NB4 (cell line): ENCODE results near the gene CNPPD1.
"Not testable (repeated sequence)": the region's sequence is repeated elsewhere in the genome, so short reads cannot be mapped to it uniquely, and the experiment has no call there.

Experiments
- DNase-seq: peaks from one replicate; pipeline ENCODE4 v3.0.0; 2010; ENCODE audit warnings: low read depth
- H3K4me3 ChIP-seq: one replicate; pipeline ENCODE4 v1.5.1; 2011; ENCODE audit warnings: mild to moderate bottlenecking, low read depth, low read length, moderate library complexity
- CTCF ChIP-seq: IDR thresholded peaks from one replicate; pipeline ENCODE4 v1.5.1; 2012; ENCODE audit warnings: low read depth, low read length
- MAX ChIP-seq: IDR thresholded peaks from 2 replicates; pipeline ENCODE4 v1.6.1; 2011; ENCODE audit warnings: low read depth, low read length
- MYC ChIP-seq: IDR thresholded peaks from 2 replicates; pipeline ENCODE4 v1.6.1; 2011; ENCODE audit warnings: low read depth, low read length
- POLR2A ChIP-seq: IDR thresholded peaks from 2 replicates; pipeline ENCODE4 v1.6.1; 2011; ENCODE audit warnings: mild to moderate bottlenecking; ENCODE audit not compliant: insufficient read length; ENCODE audit errors: extremely low read depth

The CNPPD1 gene

GRCh38 chr2:219205165-219205538 lies 28.4 kb upstream of the CNPPD1 start:
- no peak for DNase-seq
- no peak for TF ChIP-seq POLR2A
- no peak for TF ChIP-seq MYC
- TF ChIP-seq MAX = no peak
- no peak for TF ChIP-seq CTCF

GRCh38 chr2:219204425-219205164 lies 27.9 kb upstream of the CNPPD1 start:
- H3K4me3 ChIP-seq = no peak overlapping the region
- TF ChIP-seq POLR2A (no peak), MAX (no peak), CTCF (no peak), MYC (no peak)
- no peak for DNase-seq

More at GRCh38 chr2:219205165-219205538, 28.4 kb upstream of the CNPPD1 start:
- H3K4me3 ChIP-seq = no peak overlapping the region

- not testable (repeated sequence) for DNase-seq, H3K4me3 ChIP-seq
These were observed 24.6 kb upstream of the CNPPD1 start for GRCh38 chr2:219201331-219201730.

- peak; percentile 80 for DNase-seq
- H3K4me3 ChIP-seq = not testable (repeated sequence)
- peak; percentile 52 for TF ChIP-seq POLR2A
These were observed 24.0 kb upstream of the CNPPD1 start for GRCh38 chr2:219200502-219201326.

GRCh38 chr2:219199470-219200211 lies 22.9 kb upstream of the CNPPD1 start:
- no peak for DNase-seq
- TF ChIP-seq MYC (no peak), MAX (no peak), CTCF (no peak), POLR2A (no peak)
- no peak overlapping the region for H3K4me3 ChIP-seq

GRCh38 chr2:219198974-219199373 lies 22.2 kb upstream of the CNPPD1 start:
- no peak for DNase-seq
- TF ChIP-seq MYC (no peak), MAX (no peak), CTCF (no peak), POLR2A (no peak)
- no peak overlapping the region for H3K4me3 ChIP-seq
